Endothelial cell of umbilical vein (primary cell): ENCODE data around the gene CFAP141. TPM values are rescaled to one million over a fixed set of nuclear protein-coding genes. Genes with fewer than 3 reads are reported as not detected.

ENCODE experiments used
- BruUV-seq: library from RNA; stranded (reverse); fragments of 400-500 nt; replicated peaks from 2 replicates; lab custom pipeline; 2021; lab: Mats Ljungman, UMichigan
- CTCF ChIA-PET: fragments of 300-600, 350-600 bp; sonication (Branson Sonifier 250); formaldehyde crosslinking; loops from one replicate; lab custom pipeline; 2021; ENCODE audit warnings: antibody characterized with exemption, inconsistent platforms; lab: Charles Lee
- POLR2A ChIA-PET: fragments of 300-600, 350-600 bp; sonication (Branson Sonifier 250); formaldehyde crosslinking; loops from one replicate; lab custom pipeline; 2021; ENCODE audit warnings: antibody characterized with exemption, inconsistent platforms; lab: Charles Lee
- DNase-seq: peaks from one replicate; pipeline ENCODE4 v3.0.0-alpha.2; 2011; ENCODE audit warnings: low read depth, low spot score
- FAIRE-seq: peaks from 2 replicates; lab custom pipeline; 2011; peaks lifted over from hg19 to GRCh38; lab: Jason Lieb, UNC
- H2AFZ ChIP-seq: 2 replicates; pipeline ENCODE4 v1.6.0; 2012; ENCODE audit warnings: low read depth, low read length, control low read depth, inconsistent platforms
- H3K27ac ChIP-seq: 2 replicates; pipeline ENCODE4 v1.5.1; 2011; ENCODE audit warnings: low read depth, mild to moderate bottlenecking, control low read depth, low read length, moderate library complexity; ENCODE audit not compliant: insufficient read depth
- H3K27me3 ChIP-seq, 2 experiments: 2 replicates each; pipeline versions ENCODE4 v1.6.0 to v1.6.1; 2011; ENCODE audit warnings: low read length in 2 of 2, mixed read lengths in 1 of 2; ENCODE audit not compliant: control insufficient read depth in 2 of 2, insufficient read depth in 2 of 2
- H3K36me3 ChIP-seq, 2 experiments: 2 replicates in 1 of 2; 3 replicates in 1 of 2; pipeline ENCODE4 v1.5.1; 2011; ENCODE audit warnings: low read length in 2 of 2, mild to moderate bottlenecking in 1 of 2, moderate library complexity in 1 of 2; ENCODE audit not compliant: control insufficient read depth in 2 of 2, insufficient read depth in 2 of 2; ENCODE audit errors: extremely low read depth in 1 of 2
- H3K4me1 ChIP-seq: 3 replicates; pipeline ENCODE4 v1.5.1; 2011; ENCODE audit warnings: mild to moderate bottlenecking, low read length; ENCODE audit not compliant: control insufficient read depth, insufficient read depth; ENCODE audit errors: extremely low read depth
- H3K4me2 ChIP-seq: 2 replicates; pipeline ENCODE4 v1.6.1; 2011; ENCODE audit warnings: low read length, control low read depth, mixed read lengths; ENCODE audit not compliant: insufficient read depth
- H3K4me3 ChIP-seq, 3 experiments: fragments of 200-600 bp in 1 of 3; sonication (generic), shearing (Covaris generic) in 1 of 3; replicated peaks in 1 of 3; 2 replicates each; pipeline ENCODE4 v1.5.1; 2011 to 2016; ENCODE audit warnings: control low read depth in 3 of 3, low read length in 3 of 3, mild to moderate bottlenecking in 2 of 3, inconsistent platforms in 1 of 3, low read depth in 1 of 3, moderate library complexity in 1 of 3; ENCODE audit not compliant: insufficient read depth in 1 of 3
- H3K79me2 ChIP-seq: 2 replicates; pipeline ENCODE4 v1.6.0; 2012; ENCODE audit warnings: low read length, inconsistent platforms; ENCODE audit not compliant: control insufficient read depth, insufficient read depth
- H3K9ac ChIP-seq: replicated peaks from 2 replicates; pipeline ENCODE3; 2011; ENCODE audit warnings: low read length, control low read depth; ENCODE audit not compliant: insufficient read depth; ENCODE audit errors: extremely low read depth
- H3K9me1 ChIP-seq: replicated peaks from 3 replicates; pipeline ENCODE4 v1.6.0; 2011; ENCODE audit warnings: mild to moderate bottlenecking, low read length; ENCODE audit not compliant: control insufficient read depth, insufficient read depth; ENCODE audit errors: extremely low read depth
- H3K9me3 ChIP-seq: replicated peaks from 2 replicates; pipeline ENCODE4 v1.5.1; 2012; ENCODE audit warnings: low read length, inconsistent platforms; ENCODE audit not compliant: control insufficient read depth, insufficient read depth
- H4K20me1 ChIP-seq: replicated peaks from 2 replicates; pipeline ENCODE3; 2011; ENCODE audit warnings: mild to moderate bottlenecking, low read length; ENCODE audit not compliant: control insufficient read depth, insufficient read depth; ENCODE audit errors: extremely low read depth
- EZH2 ChIP-seq: IDR thresholded peaks from 2 replicates; pipeline ENCODE4 v1.6.1; 2012; ENCODE audit warnings: borderline replicate concordance, low read depth, mild to moderate bottlenecking, moderate library complexity, low read length, inconsistent platforms; ENCODE audit not compliant: severe bottlenecking
- FOS ChIP-seq: IDR thresholded peaks from 2 replicates; pipeline ENCODE4 v1.6.1; 2011; ENCODE audit warnings: mild to moderate bottlenecking, low read length, moderate library complexity, borderline replicate concordance; ENCODE audit not compliant: insufficient read depth
- GATA2 ChIP-seq: IDR thresholded peaks from 2 replicates; pipeline ENCODE4 v1.7.0; 2011; ENCODE audit warnings: low read depth, mild to moderate bottlenecking, moderate library complexity, mixed read lengths, low read length; ENCODE audit not compliant: insufficient read length, insufficient read depth
- JUN ChIP-seq: IDR thresholded peaks from 2 replicates; pipeline ENCODE4 v1.6.1; 2011; ENCODE audit warnings: borderline replicate concordance, low read depth; ENCODE audit not compliant: insufficient read length, insufficient read depth
- MYC ChIP-seq: IDR thresholded peaks from one replicate; pipeline ENCODE4 v1.6.1; 2011; ENCODE audit warnings: mild to moderate bottlenecking, low read depth, low read length
- POLR2A ChIP-seq: IDR thresholded peaks from 2 replicates; pipeline ENCODE4 v1.6.1; 2012; ENCODE audit warnings: low read depth, mild to moderate bottlenecking, control low read depth, low read length
- POLR2AphosphoS5 ChIP-seq: IDR thresholded peaks from 2 replicates; pipeline ENCODE4 v1.6.1; 2012; ENCODE audit warnings: low read depth, mild to moderate bottlenecking, control low read depth, low read length, moderate library complexity; ENCODE audit not compliant: insufficient read depth
- dilution Hi-C: fragments of 300-500 bp; cut with MboI; formaldehyde crosslinking; loops from one replicate; pipeline ENCODE4 v1.15.0; 2019; ENCODE audit warnings: low sequenced_read_pairs; ENCODE audit not compliant: extremely low pct_ligation_motif_present
- intact Hi-C: fragments of 100-400 bp; cut with micrococcal nuclease; formaldehyde crosslinking; loops from one replicate; pipeline ENCODE4 v1.10.0; 2022
- polyA plus RNA-seq, 4 experiments: library from polyadenylated mRNA; depleted of rRNA in 3 of 4; stranded (reverse) in 3 of 4; unstranded in 1 of 4; fragments of >200 nt; gene quantifications; 2 replicates each; pipeline versions ENCODE4 v1.2.1 to v1.2.3, GENCODE V29; 2011 to 2012; ENCODE audit warnings: missing spikeins in 1 of 4
- total RNA-seq: library from RNA; stranded (reverse); gene quantifications from 2 replicates; pipeline ENCODE4 v1.2.3, GENCODE V29; 2021
- TF ChIP-seq, protein P1 (sequence below): IDR thresholded peaks from 2 replicates; pipeline ENCODE4 v1.6.1; 2011; ENCODE audit not compliant: insufficient read depth, insufficient read length

CFAP141 gene
- total and polyA plus RNA-seq, 2 donors (not counting 3 experiments of a cell fraction or from before 2014, with no cell fraction given) = not detected

DNA sequence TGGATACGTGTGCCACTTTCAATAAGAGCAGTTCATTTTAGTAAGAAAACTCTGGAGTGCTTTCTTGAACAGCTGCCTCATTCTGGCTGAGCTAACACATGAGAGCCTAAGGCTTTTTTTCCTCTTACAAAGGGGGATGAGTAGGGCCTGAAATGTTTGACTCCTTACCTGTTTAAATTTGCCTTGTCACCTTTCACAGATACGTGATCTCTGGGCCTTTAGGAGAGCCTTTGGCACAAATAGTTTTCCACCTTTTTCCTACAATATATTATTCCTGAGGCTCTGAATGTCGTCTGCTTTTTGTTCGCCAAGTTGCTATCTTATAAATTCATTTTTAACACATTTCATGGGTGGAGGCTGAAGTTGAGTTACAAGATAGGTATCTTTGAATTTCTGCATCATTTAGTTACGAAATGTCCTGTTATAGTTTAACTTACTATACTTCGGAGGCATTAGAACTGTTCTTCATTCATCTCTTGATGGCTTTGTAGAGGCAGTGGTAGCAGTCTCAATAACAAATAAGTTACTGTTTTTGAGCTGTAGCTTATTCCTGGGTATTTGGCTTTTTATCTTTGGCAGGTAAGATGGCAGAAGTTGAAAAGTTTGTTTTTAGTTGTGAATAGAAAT, 31.9 kb upstream of the CFAP141 start:
- no TSS peak for BruUV-seq
- ChIA-PET POLR2A (no interaction called here), CTCF (interaction anchor here (1.7 kb wide), 1 partner anchor 15 kb away, joined by 5 read pairs; no protein-coding TSS in a partner anchor)
- Histone ChIP-seq H2AFZ (no peak overlapping the region), H3K9ac (no peak overlapping the region), H3K4me1 (no peaks in the 10 kb centered on the region), H3K9me1 (no peaks in the 10 kb centered on the region), H3K27me3 (no peaks in the 10 kb centered on the region), H3K79me2 (peaks cover 47% of the 10 kb centered on the region), H3K36me3 (peaks cover 19 to 34% of the 10 kb centered on the region in 2 experiments), H3K9me3 (no peaks in the 10 kb centered on the region), H3K27ac (no peak overlapping the region), H3K4me3 (no peak overlapping the region), H3K4me2 (no peak overlapping the region), H4K20me1 (no peaks in the 10 kb centered on the region)
- intact Hi-C loops (no loop called here), dilution Hi-C loops (no loop called here)
- DNase-seq (no peak), FAIRE-seq (no peak)
- no peak for TF ChIP-seq EZH2
- TF ChIP-seq POLR2AphosphoS5 = no peak
- no peak for TF ChIP-seq GATA2
- TF ChIP-seq POLR2A = no peak
- no peak for TF ChIP-seq MYC
- no peak for TF ChIP-seq JUN
- no peak for TF ChIP-seq FOS
- TF ChIP-seq, protein P1, sequence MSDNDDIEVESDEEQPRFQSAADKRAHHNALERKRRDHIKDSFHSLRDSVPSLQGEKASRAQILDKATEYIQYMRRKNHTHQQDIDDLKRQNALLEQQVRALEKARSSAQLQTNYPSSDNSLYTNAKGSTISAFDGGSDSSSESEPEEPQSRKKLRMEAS = no peak

DNA sequence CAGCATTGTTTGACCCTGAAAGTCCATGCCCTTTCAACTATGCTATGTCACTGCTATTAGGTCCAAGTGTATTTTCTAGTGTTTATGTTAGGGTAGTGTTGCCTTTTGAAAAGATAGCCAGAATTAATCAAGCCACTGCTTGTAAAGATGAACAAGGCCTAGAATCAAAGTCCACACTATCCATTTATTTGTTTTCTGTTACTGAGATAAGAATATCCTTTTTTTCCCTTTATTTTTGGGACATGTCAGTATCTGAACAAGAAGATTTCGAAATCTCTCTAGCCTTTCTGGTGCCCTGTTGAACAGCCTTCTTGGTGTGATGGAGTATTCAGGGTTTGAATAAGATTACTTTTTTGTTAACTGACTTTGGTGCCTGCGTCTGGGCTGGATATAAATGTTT, 31.3 kb upstream of the CFAP141 start:
- H3K36me3 ChIP-seq = peaks cover 17 to 35% of the 10 kb centered on the region in 2 experiments
- dilution Hi-C loops = no loop called here
- H3K9me3 ChIP-seq = no peaks in the 10 kb centered on the region
- no peaks in the 10 kb centered on the region for H3K27me3 ChIP-seq
- no peak for TF ChIP-seq EZH2
- TF ChIP-seq FOS = no peak
- no peak for TF ChIP-seq POLR2A
- no peak for TF ChIP-seq JUN
- TF ChIP-seq MYC = no peak
- no peak for TF ChIP-seq GATA2
- FAIRE-seq (no peak), DNase-seq (no peak)
- intact Hi-C loops = no loop called here
- no peak overlapping the region for H3K9ac ChIP-seq
- CTCF ChIA-PET = interaction anchor here (1.7 kb wide), 1 partner anchor 15 kb away, joined by 5 read pairs; no protein-coding TSS in a partner anchor
- H3K27ac ChIP-seq = no peak overlapping the region
- H3K9me1 ChIP-seq = no peaks in the 10 kb centered on the region
- BruUV-seq = no TSS peak
- no peaks in the 10 kb centered on the region for H4K20me1 ChIP-seq
- no peak overlapping the region for H3K4me2 ChIP-seq
- no peak overlapping the region for H3K4me3 ChIP-seq
- POLR2A ChIA-PET = no interaction called here
- peaks cover 49% of the 10 kb centered on the region for H3K79me2 ChIP-seq
- H3K4me1 ChIP-seq = no peaks in the 10 kb centered on the region
- no peak overlapping the region for H2AFZ ChIP-seq
